Endodermal cell (in vitro differentiated cells): ENCODE measurements around the gene NAA25. TPM values are rescaled to one million over a fixed set of nuclear protein-coding genes. Genes with fewer than 3 reads are reported as not detected.

Experiments used
- DNase-seq: peaks from one replicate; pipeline ENCODE4 v3.0.0-alpha.2; 2017
- H3K27ac ChIP-seq: 2 replicates; pipeline ENCODE4 v1.5.1; 2013; ENCODE audit warnings: mild to moderate bottlenecking, low read depth, low read length, moderate library complexity
- H3K27me3 ChIP-seq: 2 replicates; pipeline ENCODE4 v1.6.1; 2013; ENCODE audit warnings: mild to moderate bottlenecking, low read length, moderate library complexity; ENCODE audit not compliant: insufficient read depth, control insufficient read depth, poor library complexity, severe bottlenecking
- H3K36me3 ChIP-seq: 2 replicates; pipeline ENCODE4 v1.7.0; 2013; ENCODE audit warnings: mild to moderate bottlenecking, low read length, moderate library complexity; ENCODE audit not compliant: control insufficient read depth, insufficient read depth
- H3K4me1 ChIP-seq: one replicate; pipeline ENCODE4 v1.7.0; 2013; ENCODE audit warnings: low read length; ENCODE audit not compliant: control insufficient read depth, insufficient read depth
- H3K4me3 ChIP-seq: 2 replicates; pipeline ENCODE4 v1.5.1; 2013; ENCODE audit warnings: mild to moderate bottlenecking, low read length, moderate library complexity
- H3K9ac ChIP-seq: 2 replicates; pipeline ENCODE4 v1.6.1; 2013; ENCODE audit warnings: mild to moderate bottlenecking, low read length, moderate library complexity; ENCODE audit not compliant: poor library complexity, severe bottlenecking; ENCODE audit errors: extremely low read depth
- H3K9me3 ChIP-seq: 2 replicates; pipeline ENCODE4 v1.6.1; 2013; ENCODE audit warnings: mild to moderate bottlenecking, low read length, moderate library complexity; ENCODE audit not compliant: control insufficient read depth
- H3K27ac Mint-ChIP-seq: 2 replicates; pipeline ENCODE4 v1.8.0; 2020; ENCODE audit warnings: mixed read lengths
- H3K27me3 Mint-ChIP-seq: 2 replicates; pipeline ENCODE4 v1.8.0; 2021; ENCODE audit warnings: mild to moderate bottlenecking, mixed read lengths; ENCODE audit not compliant: insufficient read depth
- H3K36me3 Mint-ChIP-seq: 2 replicates; pipeline ENCODE4 v1.8.0; 2020; ENCODE audit warnings: low read depth, mixed read lengths
- H3K4me1 Mint-ChIP-seq: 2 replicates; pipeline ENCODE4 v1.8.0; 2020; ENCODE audit warnings: mixed read lengths
- H3K4me3 Mint-ChIP-seq: 2 replicates; pipeline ENCODE4 v1.8.0; 2020; ENCODE audit warnings: mild to moderate bottlenecking, moderate library complexity, mixed read lengths
- H3K9me3 Mint-ChIP-seq: 2 replicates; pipeline ENCODE4 v1.8.0; 2020; ENCODE audit warnings: mild to moderate bottlenecking, mixed read lengths
- WGBS, 2 experiments: methylation state at CpG; one replicate each; pipeline versions ENCODE4 v1.1.5 to v1.1.7; 2013; ENCODE audit warnings: missing lambda C conversion rate in 2 of 2, mixed read lengths in 1 of 2; ENCODE audit not compliant: insufficient coverage in 1 of 2, insufficient read length in 1 of 2; 5-methylcytosine and 5-hydroxymethylcytosine counted together
- total RNA-seq, 2 donors: library from RNA; stranded (reverse); fragmentation: NEBNext Ultra II Directional in 1 of 2; extraction: Animal tissue kit (Norgen Biotek cat#: 25700) in 1 of 2; gene quantifications; 2 replicates in 1 of 2; 3 replicates in 1 of 2; pipeline ENCODE4 v1.2.1, GENCODE V29; 2021
- TF ChIP-seq, protein P1 (sequence below): fragments of 200-600 bp; sonication (generic); conservative IDR thresholded peaks from 2 replicates; pipeline ENCODE4 v1.5.0; 2021; ENCODE audit warnings: antibody characterized with exemption, mild to moderate bottlenecking

The NAA25 gene
- total RNA-seq, 2 donors from 2014 or later: 34.2 to 36.3 TPM

DNA sequence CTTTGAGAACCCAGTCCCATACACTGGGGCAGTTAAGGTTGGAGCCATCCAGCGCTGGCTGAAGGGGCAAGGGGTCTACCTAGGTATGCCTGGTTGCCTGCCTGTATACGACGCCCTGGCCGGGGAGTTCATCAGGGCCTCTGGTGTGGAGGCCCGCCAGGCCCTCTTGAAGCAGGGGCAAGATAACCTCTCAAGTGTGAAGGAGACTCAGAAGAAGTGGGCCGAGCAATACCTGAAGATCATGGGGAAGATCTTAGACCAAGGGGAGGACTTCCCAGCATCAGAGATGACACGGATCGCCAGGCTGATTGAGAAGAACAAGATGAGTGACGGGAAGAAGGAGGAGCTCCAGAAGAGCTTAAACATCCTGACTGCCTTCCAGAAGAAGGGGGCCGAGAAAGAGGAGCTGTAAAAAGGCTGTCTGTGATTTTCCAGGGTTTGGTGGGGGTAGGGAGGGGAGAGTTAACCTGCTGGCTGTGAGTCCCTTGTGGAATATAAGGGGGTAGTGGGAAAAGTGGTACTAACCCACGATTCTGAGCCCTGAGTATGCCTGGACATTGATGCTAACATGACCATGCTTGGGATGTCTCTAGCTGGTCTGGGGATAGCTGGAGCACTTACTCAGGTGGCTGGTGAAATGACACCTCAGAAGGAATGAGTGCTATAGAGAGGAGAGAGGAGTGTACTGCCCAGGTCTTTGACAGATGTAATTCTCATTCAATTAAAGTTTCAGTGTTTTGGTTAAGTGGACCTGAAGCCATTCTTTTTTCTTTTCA is 86.2 kb downstream of the NAA25 start:
- Histone ChIP-seq H3K36me3 (peaks cover 76% of the 10 kb centered on the region), H3K27me3 (no peaks in the 10 kb centered on the region), H3K27ac (no peak overlapping the region), H3K4me1 (no peaks in the 10 kb centered on the region), H3K4me3 (no peak overlapping the region), H3K9me3 (no peaks in the 10 kb centered on the region), H3K9ac (no peak overlapping the region)
- Mint-ChIP-seq H3K4me1 (peaks cover 1% of the 10 kb centered on the region), H3K9me3 (no peaks in the 10 kb centered on the region), H3K36me3 (peaks cover 58% of the 10 kb centered on the region), H3K27me3 (no peaks in the 10 kb centered on the region), H3K27ac (peak overlapping the region; percentile 1), H3K4me3 (no peak overlapping the region)
- TF ChIP-seq, protein P1, sequence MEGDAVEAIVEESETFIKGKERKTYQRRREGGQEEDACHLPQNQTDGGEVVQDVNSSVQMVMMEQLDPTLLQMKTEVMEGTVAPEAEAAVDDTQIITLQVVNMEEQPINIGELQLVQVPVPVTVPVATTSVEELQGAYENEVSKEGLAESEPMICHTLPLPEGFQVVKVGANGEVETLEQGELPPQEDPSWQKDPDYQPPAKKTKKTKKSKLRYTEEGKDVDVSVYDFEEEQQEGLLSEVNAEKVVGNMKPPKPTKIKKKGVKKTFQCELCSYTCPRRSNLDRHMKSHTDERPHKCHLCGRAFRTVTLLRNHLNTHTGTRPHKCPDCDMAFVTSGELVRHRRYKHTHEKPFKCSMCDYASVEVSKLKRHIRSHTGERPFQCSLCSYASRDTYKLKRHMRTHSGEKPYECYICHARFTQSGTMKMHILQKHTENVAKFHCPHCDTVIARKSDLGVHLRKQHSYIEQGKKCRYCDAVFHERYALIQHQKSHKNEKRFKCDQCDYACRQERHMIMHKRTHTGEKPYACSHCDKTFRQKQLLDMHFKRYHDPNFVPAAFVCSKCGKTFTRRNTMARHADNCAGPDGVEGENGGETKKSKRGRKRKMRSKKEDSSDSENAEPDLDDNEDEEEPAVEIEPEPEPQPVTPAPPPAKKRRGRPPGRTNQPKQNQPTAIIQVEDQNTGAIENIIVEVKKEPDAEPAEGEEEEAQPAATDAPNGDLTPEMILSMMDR: no peak
- DNase-seq: peak; percentile 51
- WGBS, 2 experiments: 93 to 94% methylated on average over 9 to 11 of the region's 11 CpGs

DNA sequence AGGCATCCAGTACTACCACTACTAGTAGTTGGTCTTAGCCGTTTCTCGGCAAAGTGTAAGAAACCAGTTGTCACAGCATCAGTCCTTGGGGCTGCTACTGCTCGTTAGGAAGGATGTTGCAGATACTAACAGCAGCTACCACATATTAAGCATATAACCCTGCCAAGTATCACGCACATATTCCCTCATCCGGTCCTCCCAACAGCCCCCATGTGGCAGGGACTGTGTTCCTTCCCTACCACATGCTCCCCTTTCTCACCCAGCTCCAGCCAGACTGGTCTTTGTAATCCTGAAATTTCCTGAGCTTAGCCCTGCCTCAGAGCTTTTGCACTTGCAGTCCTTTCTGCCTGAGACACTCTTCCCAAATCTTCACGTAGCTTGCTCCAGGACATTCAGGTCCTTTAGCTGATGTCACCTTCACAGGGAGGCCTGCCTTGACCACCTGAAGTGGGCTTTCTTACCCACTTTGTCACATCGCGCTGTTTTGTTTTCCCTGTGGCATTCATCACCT is 87.6 kb downstream of the NAA25 start:
- no peak for DNase-seq
- Histone ChIP-seq H3K36me3 (peaks cover 89% of the 10 kb centered on the region), H3K4me1 (no peaks in the 10 kb centered on the region), H3K27me3 (no peaks in the 10 kb centered on the region), H3K4me3 (no peak overlapping the region), H3K9me3 (peaks cover 3% of the 10 kb centered on the region), H3K27ac (no peak overlapping the region), H3K9ac (no peak overlapping the region)
- TF ChIP-seq, protein P1: no peak
- H3K27ac Mint-ChIP-seq: no peak overlapping the region
- H3K9me3 Mint-ChIP-seq: peaks cover 2% of the 10 kb centered on the region
- H3K4me1 Mint-ChIP-seq: peaks cover 4% of the 10 kb centered on the region
- WGBS, 2 experiments: 94 to 97% methylated on average over 6 to 8 of the region's 8 CpGs
- H3K4me3 Mint-ChIP-seq: no peak overlapping the region
- H3K27me3 Mint-ChIP-seq: no peaks in the 10 kb centered on the region
- peaks cover 70% of the 10 kb centered on the region for H3K36me3 Mint-ChIP-seq

DNA sequence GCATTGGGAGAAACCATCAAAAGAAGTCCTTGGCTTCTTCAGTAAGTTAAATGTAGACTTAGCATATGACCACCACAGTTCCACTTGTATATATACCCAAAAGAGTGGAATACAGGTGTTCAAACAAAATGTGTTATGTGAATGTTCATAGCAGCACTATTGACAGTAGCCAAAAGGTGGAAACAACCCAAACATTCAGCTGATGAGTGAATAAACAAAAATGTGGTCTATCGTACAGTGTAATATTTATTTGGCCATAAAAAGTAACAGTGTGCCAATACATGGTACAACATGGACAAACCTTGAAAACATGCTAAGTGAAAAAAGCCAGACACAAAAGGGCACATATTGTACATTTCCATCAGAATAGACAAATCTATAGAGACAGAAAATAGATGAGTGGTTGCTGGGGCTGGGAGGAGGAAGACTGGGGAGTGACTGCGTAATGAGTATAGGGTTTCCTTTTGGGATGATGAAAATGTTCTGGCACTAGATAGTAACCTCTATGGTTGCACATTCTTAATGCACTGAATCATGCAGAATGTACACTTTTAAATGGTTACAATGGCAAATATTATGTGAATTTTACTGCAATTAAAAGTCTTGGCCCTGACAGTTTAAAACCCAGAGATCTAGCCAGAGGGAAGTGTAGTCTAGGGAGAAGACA is 89.9 kb downstream of the NAA25 start:
- no peaks in the 10 kb centered on the region for H3K27me3 Mint-ChIP-seq
- peaks cover 10% of the 10 kb centered on the region for H3K4me1 Mint-ChIP-seq
- DNase-seq: no peak
- peaks cover 8% of the 10 kb centered on the region for H3K9me3 Mint-ChIP-seq
- H3K27ac ChIP-seq: no peak overlapping the region
- TF ChIP-seq, protein P1: no peak
- no peaks in the 10 kb centered on the region for H3K4me1 ChIP-seq
- 93 to 100% methylated on average over 1 to 2 of the region's 2 CpGs for WGBS, 2 experiments
- H3K36me3 Mint-ChIP-seq: peaks cover 69% of the 10 kb centered on the region
- H3K9ac ChIP-seq: no peak overlapping the region
- peaks cover 87% of the 10 kb centered on the region for H3K36me3 ChIP-seq
- no peak overlapping the region for H3K4me3 ChIP-seq
- H3K9me3 ChIP-seq: peaks cover 10% of the 10 kb centered on the region
- peak overlapping the region; percentile 12 for H3K27ac Mint-ChIP-seq
- H3K27me3 ChIP-seq: no peaks in the 10 kb centered on the region
- H3K4me3 Mint-ChIP-seq: no peak overlapping the region
